HT-29 (cell line): ENCODE measurements around the gene RPS21. TPM values are rescaled to one million over a fixed set of nuclear protein-coding genes. Genes with fewer than 3 reads are reported as not detected.
"Not testable (repeated sequence)": the region's sequence is repeated elsewhere in the genome, so short reads cannot be mapped to it uniquely, and the experiment has no call there.

Source experiments
- DNase-seq: peaks from one replicate; pipeline ENCODE4 v3.0.0-alpha.2; 2015; ENCODE audit warnings: low spot score
- total RNA-seq: library from RNA; depleted of rRNA; stranded (reverse); fragments of >200 nt; shearing (Covaris generic); gene quantifications from 2 replicates; pipeline ENCODE4 v1.2.3, GENCODE V29; 2014

RPS21 gene
- total RNA-seq, 1 experiment from 2014 or later: 3,073 TPM

- peak; percentile 89 for DNase-seq
These were observed 21.0 kb upstream of the RPS21 start for GRCh38 chr20:62365814-62366369.

GRCh38 chr20:62366370-62367135, 20.4 kb upstream of the RPS21 start:
- peak; percentile 68 for DNase-seq

GRCh38 chr20:62367136-62367632, 19.7 kb upstream of the RPS21 start, which contains the start of gene LAMA5:
LAMA5 (minus strand) TSS chr20:62367312; CDS start chr20:62367245, 67 bp downstream.
- DNase-seq: peak; percentile 70

DNA sequence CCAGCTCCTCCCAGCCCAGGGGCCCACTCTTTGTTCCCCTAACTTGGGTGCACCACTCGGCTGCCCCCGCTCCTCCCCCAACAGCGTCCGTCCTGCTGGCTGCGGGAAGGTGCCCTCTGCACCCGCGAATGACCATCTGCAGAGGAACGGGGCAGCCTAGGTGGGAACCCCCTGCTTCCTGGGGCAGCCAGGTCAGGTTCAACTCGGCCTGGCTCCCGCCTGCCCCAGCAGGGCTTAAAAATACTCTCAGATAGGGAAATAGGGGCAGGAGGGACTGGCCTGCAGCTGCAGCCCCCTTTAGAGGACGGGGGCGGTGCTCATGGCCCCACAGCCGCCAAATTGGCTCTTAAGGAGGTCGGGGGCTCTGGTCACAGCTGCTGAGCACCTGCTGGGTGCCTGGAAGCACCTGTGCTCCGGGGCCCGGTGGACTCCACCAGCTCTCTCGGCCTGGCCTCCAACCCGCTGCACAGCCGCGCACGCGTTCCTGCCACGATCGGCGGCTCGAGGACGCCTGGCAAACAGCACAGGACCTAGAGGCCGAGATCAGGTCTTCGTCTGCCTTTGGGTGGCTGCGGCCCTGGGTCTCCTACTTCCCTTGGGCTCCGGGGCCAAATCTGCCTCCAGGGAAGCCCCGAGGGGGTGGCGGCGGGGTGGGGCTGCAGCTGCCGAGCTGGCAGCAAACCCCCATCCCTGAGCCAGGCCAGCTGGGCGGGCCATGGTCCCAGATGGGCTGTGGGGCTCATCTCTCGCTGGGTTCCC, 19.1 kb upstream of the RPS21 start:
- peak; percentile 74 for DNase-seq

DNA sequence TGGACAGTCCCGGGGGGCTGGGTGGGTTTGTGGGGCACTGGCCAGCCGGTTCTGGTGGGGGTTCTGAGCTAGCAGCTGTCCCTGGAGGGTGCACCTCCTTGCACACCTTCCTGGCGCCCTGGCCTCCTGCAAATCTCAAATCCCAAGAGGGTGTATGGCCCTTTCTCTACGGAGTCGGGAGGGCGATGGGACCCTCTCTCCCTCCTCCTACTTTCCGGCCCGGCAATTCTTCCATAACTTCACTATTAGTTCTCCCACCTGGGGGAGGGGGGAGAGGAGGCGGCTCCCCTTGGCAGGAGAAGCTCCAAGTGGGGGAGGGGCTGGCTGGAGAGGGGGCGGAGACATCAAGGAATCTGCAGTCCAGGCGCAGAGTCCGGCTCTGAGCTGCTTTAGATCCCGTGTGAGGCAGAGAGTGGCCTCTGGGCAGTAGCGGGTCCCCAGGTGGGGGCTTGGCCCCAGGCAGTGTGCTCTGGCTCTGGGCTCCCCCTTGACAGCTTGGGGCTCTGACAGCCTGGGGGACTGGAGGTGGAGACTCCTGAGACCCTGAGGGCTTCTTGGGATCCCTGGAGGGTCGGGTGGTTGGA, 18.4 kb upstream of the RPS21 start:
- DNase-seq: peak; percentile 74

DNA sequence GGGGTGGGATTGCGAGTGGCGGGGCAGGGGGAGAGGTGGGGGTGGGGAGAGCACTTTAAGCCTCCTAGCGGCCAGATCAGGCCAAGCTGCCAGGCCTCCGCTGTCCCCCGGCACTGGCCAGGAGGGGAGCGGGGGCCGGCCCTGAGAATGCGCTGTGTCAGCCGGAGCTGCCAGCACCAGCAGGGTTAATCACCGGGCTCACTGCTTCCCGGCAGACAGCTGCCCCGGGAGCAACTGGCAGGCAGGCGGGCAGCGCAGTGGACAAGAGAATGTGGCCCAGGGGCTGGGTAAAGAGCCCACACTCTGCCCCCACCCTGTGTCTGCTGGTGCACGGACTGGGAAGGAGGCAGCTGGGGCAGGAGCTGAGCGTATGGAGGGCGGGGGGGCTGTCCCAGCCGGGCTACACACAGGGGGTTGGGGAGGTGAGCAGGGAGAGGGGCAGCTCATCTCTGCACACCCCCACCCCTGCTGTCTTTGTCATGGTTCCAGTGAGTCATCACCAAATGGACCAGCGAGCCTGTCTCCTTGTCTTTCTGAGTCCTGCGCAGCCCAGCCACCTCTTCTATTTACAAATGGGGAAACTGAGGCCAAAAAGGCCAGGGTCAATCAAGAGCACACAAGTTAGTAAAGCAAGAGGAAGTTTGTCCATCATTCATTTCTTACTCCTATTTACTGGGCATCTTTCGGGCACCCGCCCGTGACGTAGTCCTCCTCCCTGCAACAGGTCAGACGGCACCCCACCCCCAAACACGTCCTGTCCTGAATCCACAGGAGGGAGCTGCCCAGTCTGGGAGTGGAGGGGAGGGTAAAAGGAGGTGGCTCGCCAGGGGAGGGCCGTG, 17.7 kb upstream of the RPS21 start:
- peak; percentile 77 for DNase-seq

- DNase-seq: no peak
These were observed 17.1 kb upstream of the RPS21 start for GRCh38 chr20:62369815-62370114.

- peak; percentile 69 for DNase-seq
These were observed 16.6 kb upstream of the RPS21 start for GRCh38 chr20:62370115-62370806.

DNA sequence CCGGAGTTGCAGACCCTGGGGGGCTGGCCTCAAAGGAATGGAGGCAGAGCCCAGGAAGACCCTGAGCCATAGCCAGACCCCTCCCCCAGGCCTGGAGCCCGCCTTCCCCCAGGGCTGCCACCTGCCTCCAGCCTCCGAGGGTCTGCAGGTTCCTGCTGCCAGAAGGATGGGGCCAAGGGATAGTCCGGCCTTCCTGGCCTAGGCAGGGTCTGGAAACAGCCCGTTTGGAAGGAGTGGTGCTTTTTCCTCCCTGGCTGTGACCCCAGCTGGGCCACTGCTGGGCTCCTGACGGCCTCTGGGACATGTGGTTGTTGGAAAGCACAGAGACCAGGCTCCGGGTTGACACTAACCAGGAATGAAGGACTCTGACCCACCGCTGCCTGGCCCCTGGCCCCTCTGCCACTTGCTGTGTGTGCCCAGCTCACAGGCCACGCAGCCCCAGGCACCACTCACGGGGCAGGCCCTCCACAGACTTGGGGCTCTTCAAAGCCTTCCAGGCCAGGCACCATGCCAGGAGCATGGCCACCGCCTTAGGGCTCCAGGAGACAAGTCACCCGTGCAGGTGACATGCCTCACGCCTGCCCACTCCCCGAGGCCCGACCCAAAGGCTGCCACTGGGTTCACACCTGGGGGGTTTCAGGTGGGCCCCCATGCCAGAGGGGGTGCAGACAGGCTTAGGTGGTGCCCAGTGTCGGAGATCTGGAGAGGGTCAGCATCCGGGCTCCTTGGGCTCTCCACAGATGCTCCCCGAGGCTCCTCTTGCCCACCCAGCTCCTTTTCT, 15.9 kb upstream of the RPS21 start:
- DNase-seq: peak; percentile 61

DNA sequence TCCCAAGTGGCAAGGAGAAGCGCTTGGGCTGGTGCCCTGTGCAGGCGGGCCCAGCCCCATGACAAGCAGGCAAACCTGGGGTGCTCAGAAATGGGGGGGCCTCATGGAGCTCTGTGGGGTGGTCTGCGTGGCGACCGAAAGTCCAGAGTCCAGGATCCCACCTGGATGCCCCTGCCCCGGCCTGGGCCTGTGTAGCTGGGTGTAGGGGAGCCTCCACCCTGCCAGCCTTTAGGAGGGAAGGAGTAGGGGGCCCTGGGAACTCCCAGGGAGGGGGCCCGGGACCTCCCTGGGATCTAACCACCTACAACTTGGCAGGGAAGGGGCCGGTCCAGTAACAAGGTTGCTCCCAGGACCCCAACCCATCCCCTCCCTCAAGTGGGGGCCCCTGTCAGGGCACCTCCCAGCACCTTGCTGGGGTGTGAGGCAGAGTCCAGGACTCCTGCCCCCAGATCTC, 15.3 kb upstream of the RPS21 start:
- no peak for DNase-seq

DNA sequence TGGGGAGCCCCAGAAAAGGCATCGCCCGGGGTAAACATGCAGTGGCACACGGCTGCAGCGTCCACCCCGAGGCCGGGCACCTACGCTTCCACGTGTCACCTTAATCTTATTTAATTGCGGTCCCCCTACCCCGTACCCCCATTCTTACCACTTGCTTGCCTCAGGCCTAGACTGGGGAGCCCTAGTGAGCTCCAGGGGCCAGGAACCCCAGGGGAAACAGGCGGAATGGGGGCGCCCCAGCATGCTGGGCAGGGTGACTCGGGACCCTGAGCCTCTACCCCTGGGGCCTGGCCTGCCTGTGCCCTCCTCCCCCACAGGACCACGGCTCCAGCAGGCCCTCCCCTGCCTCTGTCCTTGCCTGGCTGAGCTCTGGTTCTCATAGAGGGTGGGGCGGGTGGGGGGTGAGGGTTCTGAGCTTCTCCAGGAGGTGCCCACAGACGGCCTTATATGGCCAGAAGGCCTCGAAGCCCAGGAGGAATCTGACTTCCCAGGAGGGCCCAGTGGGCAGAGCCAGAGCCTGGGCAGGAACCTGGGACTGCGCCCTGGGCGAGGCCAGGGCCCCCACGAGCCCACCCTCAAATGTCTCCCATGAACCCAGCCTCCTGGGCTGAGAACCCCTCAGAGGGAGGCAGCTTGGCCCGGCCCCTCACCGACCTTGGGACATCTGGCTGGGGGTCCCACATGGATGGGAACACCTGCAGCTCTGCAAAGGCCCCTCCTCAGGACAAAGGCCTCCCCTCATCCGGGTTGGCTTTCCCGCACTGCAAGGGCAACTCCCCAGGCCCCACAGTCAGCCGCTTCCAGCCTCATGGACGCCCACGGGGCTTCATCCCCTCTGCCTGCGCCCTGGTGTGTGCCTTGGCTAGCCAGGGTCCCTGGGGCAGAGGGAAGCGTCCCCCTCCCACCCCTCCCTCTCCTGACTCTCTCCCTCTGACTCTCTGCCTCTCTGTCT, 14.6 kb upstream of the RPS21 start:
- DNase-seq: no peak

GRCh38 chr20:62373631-62374179, 13.2 kb upstream of the RPS21 start:
- DNase-seq: not testable (repeated sequence)

DNA sequence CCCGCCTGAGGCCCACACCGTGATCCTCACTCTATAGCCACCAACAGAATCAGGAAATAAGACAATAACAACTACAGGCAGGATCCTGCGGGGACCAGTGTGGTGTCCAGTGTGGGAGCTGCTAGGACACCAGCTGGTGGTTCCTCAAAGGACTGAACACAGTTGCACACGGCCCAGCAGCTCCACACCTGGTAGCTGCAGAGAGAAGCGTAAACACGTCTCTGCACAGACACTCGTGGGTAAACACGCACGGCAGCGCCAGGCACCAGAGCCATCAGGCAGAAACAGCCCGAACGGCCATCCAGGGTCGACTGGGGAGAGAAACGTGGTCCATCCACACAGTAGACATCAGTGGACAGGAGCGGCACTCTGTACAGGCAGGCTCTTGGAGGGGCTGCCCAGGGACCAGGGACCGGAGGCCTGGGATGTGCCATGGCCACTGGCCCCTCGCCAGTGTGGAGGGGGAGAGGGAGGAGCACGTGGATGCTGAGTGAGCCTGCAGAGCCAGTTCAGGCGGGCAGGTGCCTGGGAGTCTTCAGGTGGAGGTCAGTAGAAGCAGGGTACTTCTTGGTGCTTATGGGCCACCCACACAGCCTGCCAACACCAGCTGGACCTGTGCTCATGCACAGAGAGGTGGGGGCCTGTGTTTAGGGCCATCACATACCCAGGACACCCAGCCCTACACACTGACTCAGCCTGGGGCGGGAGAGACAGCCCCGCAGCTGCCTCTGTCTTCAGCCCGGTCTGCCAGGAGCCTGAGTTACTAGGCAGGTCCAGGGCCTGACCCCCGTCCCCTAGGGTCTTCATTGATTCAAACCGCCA, 12.4 kb upstream of the RPS21 start:
- peak; percentile 40 for DNase-seq

DNA sequence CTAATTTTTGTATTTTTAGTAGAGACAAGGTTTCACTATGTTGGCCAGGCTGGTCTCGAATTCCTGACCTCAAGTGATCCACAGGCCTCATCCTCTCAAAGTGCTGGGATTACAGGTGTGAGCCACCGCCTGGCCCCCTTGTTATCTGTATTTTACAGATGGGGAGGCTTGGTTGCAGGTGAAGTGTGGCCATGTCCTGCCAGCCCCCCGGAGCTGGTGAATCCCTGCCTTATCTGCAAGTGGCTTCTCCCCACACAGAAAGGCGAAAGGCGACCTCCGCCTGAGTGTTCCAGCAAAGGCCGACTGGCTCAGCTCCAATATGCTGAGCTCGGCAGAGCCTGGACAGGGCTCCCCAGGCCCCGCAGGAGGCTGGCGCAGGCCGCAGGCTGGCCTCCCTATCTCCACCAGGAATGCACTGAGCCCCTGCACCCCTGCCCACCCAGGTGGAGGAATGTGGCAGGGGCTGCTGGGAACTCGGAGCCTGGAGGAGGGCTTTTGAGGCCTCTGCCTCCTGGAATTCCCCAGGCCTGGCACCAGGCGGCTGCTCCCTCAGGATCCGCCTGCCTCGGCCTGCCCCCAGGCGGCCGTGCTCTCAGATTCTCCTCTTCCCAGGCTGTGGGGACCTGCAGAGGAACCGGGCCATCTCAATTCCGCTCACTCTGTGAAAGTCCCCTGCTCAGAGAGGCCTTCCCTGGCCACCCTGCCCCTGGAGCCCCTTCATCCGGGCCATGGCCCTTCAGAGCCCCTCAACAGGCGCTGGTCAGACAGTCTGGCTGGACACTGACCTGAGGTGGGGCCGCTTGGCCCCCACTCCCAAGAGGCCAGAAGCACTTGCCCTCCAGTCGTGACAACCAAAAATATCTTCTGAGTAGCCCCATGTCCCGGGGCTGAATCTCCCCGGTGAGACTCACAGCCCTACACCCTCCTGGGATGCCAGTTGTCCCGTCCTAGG, 10.5 kb upstream of the RPS21 start:
- peak; percentile 96 for DNase-seq

GRCh38 chr20:62377064-62377461, 9.8 kb upstream of the RPS21 start:
- no peak for DNase-seq

- no peak for DNase-seq
These were observed 9.2 kb upstream of the RPS21 start for GRCh38 chr20:62377615-62378178.
